HCT116 (cell line): ENCODE results near the gene TSPAN15. TPM values are rescaled to one million over a fixed set of nuclear protein-coding genes. Genes with fewer than 3 reads are reported as not detected.

ENCODE experiments used
- ATAC-seq: fragments of 200-7000 bp; cut with Tn5 transposase; 2 replicates; pipeline ENCODE4 v1.9.1; 2020; ENCODE audit warnings: mild to moderate bottlenecking, moderate library complexity
- BruUV-seq: library from RNA; stranded (reverse); fragments of 400-500 nt; replicated peaks from 2 replicates; lab custom pipeline; 2021; lab: Mats Ljungman, UMichigan
- CTCF ChIA-PET: fragments of 300-600 bp; sonication (Branson Sonifier 250); formaldehyde crosslinking; loops from one replicate; lab custom pipeline; 2021; ENCODE audit warnings: antibody characterized with exemption; lab: Charles Lee
- POLR2A ChIA-PET: fragments of 300-600, 350-600 bp; sonication (Branson Sonifier 250); formaldehyde crosslinking; loops from one replicate; lab custom pipeline; 2021; ENCODE audit warnings: antibody characterized with exemption; lab: Charles Lee
- RAD21 ChIA-PET, 2 experiments: fragments of 300-600 bp; sonication (Branson Sonifier 250); formaldehyde crosslinking; loops; one replicate each; lab custom pipeline; 2023; ENCODE audit warnings: low total read pairs in 2 of 2; ENCODE audit not compliant: uncharacterized antibody in 2 of 2, unreplicated experiment in 2 of 2, low non-redundant PET in 1 of 2; lab: Charles Lee
- DNase-seq: peaks from one replicate; pipeline ENCODE4 v3.0.0-alpha.2; 2010; ENCODE audit warnings: low read depth, low spot score
- H2AFZ ChIP-seq: fragments of 200-600 bp; shearing (Covaris generic), sonication (generic); 2 replicates; pipeline ENCODE4 v1.6.1; 2017; ENCODE audit warnings: low read depth, mixed run types, mixed read lengths, antibody characterized with exemption, low read length; ENCODE audit not compliant: poor library complexity, severe bottlenecking
- H3K27ac ChIP-seq: 2 replicates; pipeline ENCODE4 v1.5.1; 2012; ENCODE audit warnings: low read depth, low read length
- H3K27me3 ChIP-seq: fragments of 200-600 bp; sonication (generic); 2 replicates; pipeline ENCODE4 v1.6.1; 2016; ENCODE audit warnings: mixed run types, low read length, mixed read lengths; ENCODE audit not compliant: insufficient read depth
- H3K36me3 ChIP-seq, 2 experiments: fragments of 200-500 bp in 1 of 2; fragments of 200-600 bp in 1 of 2; sonication (Bioruptor generic) in 1 of 2; sonication (generic) in 1 of 2; 2 replicates each; pipeline versions ENCODE4 v1.5.1 to v1.6.1; 2014 to 2016; ENCODE audit warnings: low read length in 2 of 2, inconsistent platforms in 1 of 2, mixed read lengths in 1 of 2, mixed run types in 1 of 2; ENCODE audit not compliant: insufficient read depth in 2 of 2, control insufficient read depth in 1 of 2
- H3K4me1 ChIP-seq, 2 experiments: fragments of 200-600 bp in 1 of 2; sonication (generic) in 1 of 2; 2 replicates each; pipeline versions ENCODE4 v1.5.1 to v1.6.1; 2012 to 2017; ENCODE audit warnings: low read length in 2 of 2, inconsistent platforms in 1 of 2, mild to moderate bottlenecking in 1 of 2, mixed read lengths in 1 of 2, mixed run types in 1 of 2, moderate library complexity in 1 of 2; ENCODE audit not compliant: insufficient read depth in 2 of 2, control insufficient read depth in 1 of 2
- H3K4me2 ChIP-seq: fragments of 200-600 bp; sonication (generic); 2 replicates; pipeline ENCODE4 v1.6.1; 2017; ENCODE audit warnings: mixed run types, low read length, mixed read lengths
- H3K4me3 ChIP-seq, 2 experiments: fragments of 200-600 bp in 1 of 2; sonication (generic) in 1 of 2; replicated peaks in 1 of 2; 2 replicates each; pipeline ENCODE4 v1.5.1; 2011 to 2016; ENCODE audit warnings: low read length in 2 of 2, control low read depth in 1 of 2, low read depth in 1 of 2, mild to moderate bottlenecking in 1 of 2, mixed read lengths in 1 of 2, mixed run types in 1 of 2
- H3K79me2 ChIP-seq: fragments of 200-600 bp; sonication (generic); 2 replicates; pipeline ENCODE4 v1.6.1; 2017; ENCODE audit warnings: mild to moderate bottlenecking, mixed run types, low read length, moderate library complexity, mixed read lengths; ENCODE audit not compliant: insufficient read depth
- H3K9ac ChIP-seq: fragments of 200-600 bp; sonication (generic); 2 replicates; pipeline ENCODE4 v1.6.1; 2016; ENCODE audit warnings: low read length, mixed read lengths
- H3K9me2 ChIP-seq: fragments of 200-600 bp; sonication (generic), shearing (Covaris generic); 2 replicates; pipeline ENCODE4 v1.6.1; 2017; ENCODE audit warnings: mixed run types, mild to moderate bottlenecking, moderate library complexity; ENCODE audit not compliant: insufficient read depth
- H3K9me3 ChIP-seq, 2 experiments: fragments of 200-500 bp in 1 of 2; fragments of 200-600 bp in 1 of 2; sonication (Bioruptor generic) in 1 of 2; sonication (generic) in 1 of 2; 2 replicates each; pipeline ENCODE4 v1.6.1; 2014 to 2017; ENCODE audit warnings: low read length in 2 of 2, mixed read lengths in 2 of 2, inconsistent platforms in 1 of 2, low read depth in 1 of 2, mild to moderate bottlenecking in 1 of 2, mixed run types in 1 of 2, moderate library complexity in 1 of 2; ENCODE audit not compliant: control insufficient read depth in 1 of 2, insufficient read depth in 1 of 2
- H4K20me1 ChIP-seq: fragments of 200-600 bp; sonication (generic), shearing (Covaris generic); 2 replicates; pipeline ENCODE4 v1.6.1; 2017; ENCODE audit warnings: mixed run types, mild to moderate bottlenecking, moderate library complexity; ENCODE audit not compliant: insufficient read depth
- ATF3 ChIP-seq: IDR thresholded peaks from 2 replicates; pipeline ENCODE4 v1.6.1; 2012
- CBX3 ChIP-seq: IDR thresholded peaks from 2 replicates; pipeline ENCODE4 v1.6.1; 2012; ENCODE audit warnings: low read depth
- CEBPB ChIP-seq: IDR thresholded peaks from 2 replicates; pipeline ENCODE4 v1.6.1; 2012; ENCODE audit warnings: low read depth
- CTCF ChIP-seq, 3 experiments: fragments of 200-600 bp in 1 of 3; sonication (generic) in 1 of 3; IDR thresholded peaks in 2 of 3; conservative IDR thresholded peaks in 1 of 3; 2 replicates each; pipeline ENCODE4 v1.5.1; 2012 to 2017; ENCODE audit warnings: low read depth in 2 of 3, low read length in 2 of 3, antibody characterized with exemption in 1 of 3, borderline replicate concordance in 1 of 3, control low read depth in 1 of 3, mild to moderate bottlenecking in 1 of 3, mixed read lengths in 1 of 3, mixed run types in 1 of 3, moderate library complexity in 1 of 3; ENCODE audit not compliant: insufficient read depth in 1 of 3
- EGR1 ChIP-seq: IDR thresholded peaks from 2 replicates; pipeline ENCODE4 v1.6.1; 2012; ENCODE audit warnings: low read depth
- EZH2 ChIP-seq: fragments of 200-600 bp; sonication (generic); IDR thresholded peaks from 2 replicates; pipeline ENCODE4 v1.6.1; 2017; ENCODE audit warnings: antibody characterized with exemption, mixed run types
- JUND ChIP-seq: IDR thresholded peaks from 2 replicates; pipeline ENCODE4 v1.6.1; 2012
- MAX ChIP-seq: IDR thresholded peaks from 2 replicates; pipeline ENCODE4 v1.6.1; 2012
- RAD21 ChIP-seq: IDR thresholded peaks from 2 replicates; pipeline ENCODE4 v1.6.1; 2012; ENCODE audit warnings: low read depth, mild to moderate bottlenecking
- TCF7L2 ChIP-seq: IDR thresholded peaks from 2 replicates; pipeline ENCODE4 v1.7.0; 2011; ENCODE audit warnings: borderline replicate concordance, inconsistent platforms; ENCODE audit not compliant: insufficient read depth, insufficient read length; ENCODE audit errors: extremely low read depth
- YY1 ChIP-seq: IDR thresholded peaks from 2 replicates; pipeline ENCODE4 v1.6.1; 2011; ENCODE audit warnings: low read length, low read depth, moderate library complexity, mild to moderate bottlenecking; ENCODE audit not compliant: insufficient replicate concordance; ENCODE audit errors: extremely low read depth
- intact Hi-C: fragments of 100-400 bp; cut with micrococcal nuclease; formaldehyde crosslinking; loops from 2 replicates; pipeline ENCODE4 v1.10.0; 2022
- total RNA-seq: library from RNA; stranded (reverse); gene quantifications from one replicate; pipeline ENCODE4 v1.2.1, GENCODE V29; 2021; ENCODE audit not compliant: unreplicated experiment

TSPAN15 gene
- total RNA-seq, 1 experiment from 2014 or later: 16.0 TPM

GRCh38 chr10:69515699-69516259 lies 64.5 kb downstream of the TSPAN15 start:
- POLR2A ChIA-PET: interaction anchor here (1.8 kb wide), 1 partner anchor 121 kb away, joined by 10 read pairs; no protein-coding TSS in a partner anchor
- H4K20me1 ChIP-seq: no peaks in the 10 kb centered on the region
- H3K9me3 ChIP-seq: no peaks in the 10 kb centered on the region
- no peak overlapping the region for H3K4me2 ChIP-seq
- H2AFZ ChIP-seq: no peak overlapping the region
- no peak overlapping the region for H3K27ac ChIP-seq
- H3K79me2 ChIP-seq: no peaks in the 10 kb centered on the region
- DNase-seq: peak; percentile 47
- intact Hi-C loops: loop anchor here (1.0 kb wide), 2 partner anchors 124 to 202 kb away; no protein-coding TSS in a partner anchor
- H3K4me1 ChIP-seq: no peaks in the 10 kb centered on the region
- no peaks in the 10 kb centered on the region for H3K9me2 ChIP-seq
- no peaks in the 10 kb centered on the region for H3K36me3 ChIP-seq
- no peaks in the 10 kb centered on the region for H3K27me3 ChIP-seq
- CTCF ChIA-PET: interaction anchor here (0.8 to 5.2 kb wide), 18 partner anchors 8 to 285 kb away, joined by 3 to 148 read pairs (median 6); partner anchors contain the start of gene FAM241B
- no TSS peak for BruUV-seq
- no peak overlapping the region for H3K4me3 ChIP-seq
- TF ChIP-seq ATF3 (no peak), MAX (peak; percentile 29; the same call in 1 of the 2 replicates), RAD21 (peak; percentile 93), EGR1 (no peak), CEBPB (no peak), EZH2 (no peak), JUND (no peak), CTCF (IDR thresholded peaks at IDR 0.05 in 2 of 3, conservative IDR thresholded peaks at IDR 0.05 in 1 of 3; ENCODE audit: borderline replicate concordance in 1 of 3, insufficient read depth in 1 of 3, low read depth in 2 of 3, low read length in 2 of 3) (peak; percentile 89 to 94 (median 89)), YY1 (peak; percentile 13), CBX3 (0 out of 2 replicates have a peak, but pooled peaks have one; percentile 30), TCF7L2 (no peak)
- no peak overlapping the region for H3K9ac ChIP-seq
- peak; percentile 96 for ATAC-seq
- RAD21 ChIA-PET: interaction anchor here (1.1 to 2.7 kb wide), 5 partner anchors 92 to 134 kb away, joined by 3 to 17 read pairs (median 4); no protein-coding TSS in a partner anchor
